OCI-LY1 (cell line): ENCODE measurements around the gene TBC1D14.

Experiments used
- H2AFZ ChIP-seq: fragments of 200-600 bp; sonication (generic), shearing (Covaris generic); 2 replicates; pipeline ENCODE4 v1.6.0; 2014; ENCODE audit warnings: antibody characterized with exemption, mild to moderate bottlenecking, low read length
- H3F3A ChIP-seq: fragments of 200-600 bp; sonication (generic), shearing (Covaris generic); 2 replicates; pipeline ENCODE4 v1.6.0; 2014; ENCODE audit warnings: mild to moderate bottlenecking, antibody characterized with exemption, low read length, moderate library complexity; ENCODE audit not compliant: insufficient read depth
- H3K27ac ChIP-seq: fragments of 200-600 bp; sonication (generic); 2 replicates; pipeline ENCODE4 v1.5.1; 2014; ENCODE audit warnings: low read length, mixed run types, mild to moderate bottlenecking, low read depth; ENCODE audit not compliant: poor library complexity, severe bottlenecking
- H3K27me3 ChIP-seq: fragments of 200-600 bp; sonication (generic); 2 replicates; pipeline ENCODE4 v1.6.0; 2014; ENCODE audit warnings: antibody characterized with exemption, mild to moderate bottlenecking, low read length, moderate library complexity; ENCODE audit not compliant: insufficient read depth
- H3K36me3 ChIP-seq: fragments of 200-600 bp; sonication (generic); 2 replicates; pipeline ENCODE4 v1.6.1; 2014; ENCODE audit warnings: mild to moderate bottlenecking, antibody characterized with exemption, low read length, moderate library complexity, mixed read lengths; ENCODE audit not compliant: insufficient read depth
- H3K4me1 ChIP-seq: fragments of 200-600 bp; sonication (generic); 2 replicates; pipeline ENCODE4 v1.5.1; 2014; ENCODE audit warnings: mild to moderate bottlenecking, low read length, moderate library complexity; ENCODE audit not compliant: insufficient read depth, severe bottlenecking
- H3K4me2 ChIP-seq: fragments of 200-600 bp; sonication (generic), shearing (Covaris generic); 2 replicates; pipeline ENCODE4 v1.6.1; 2014; ENCODE audit warnings: low read length
- H3K4me3 ChIP-seq: fragments of 200-600 bp; sonication (generic); 2 replicates; pipeline ENCODE4 v1.5.1; 2014; ENCODE audit warnings: low read length, low read depth, mild to moderate bottlenecking, mixed read lengths; ENCODE audit not compliant: poor library complexity, severe bottlenecking
- H3K79me2 ChIP-seq: fragments of 200-600 bp; shearing (Covaris generic); 2 replicates; pipeline ENCODE4 v1.6.1; 2016; ENCODE audit warnings: mixed run types, low read length, mixed read lengths; ENCODE audit not compliant: insufficient read depth
- H3K9ac ChIP-seq: fragments of 200-600 bp; sonication (generic), shearing (Covaris generic); 2 replicates; pipeline ENCODE4 v1.6.1; 2014; ENCODE audit warnings: mild to moderate bottlenecking, low read length, mixed read lengths
- H3K9me2 ChIP-seq: fragments of 200-600 bp; sonication (generic), shearing (Covaris generic); 2 replicates; pipeline ENCODE4 v1.6.1; 2014; ENCODE audit warnings: low read depth, mild to moderate bottlenecking, low read length, mixed read lengths
- H3K9me3 ChIP-seq: fragments of 200-600 bp; shearing (Covaris generic); 2 replicates; pipeline ENCODE4 v1.6.1; 2014; ENCODE audit warnings: low read length, mixed read lengths
- H4K20me1 ChIP-seq: fragments of 200-600 bp; sonication (generic), shearing (Covaris generic); 2 replicates; pipeline ENCODE4 v1.6.0; 2016; ENCODE audit warnings: mild to moderate bottlenecking, low read length; ENCODE audit not compliant: insufficient read depth
- CTCF ChIP-seq: fragments of 200-600 bp; sonication (generic), shearing (Covaris generic); IDR thresholded peaks from 2 replicates; pipeline ENCODE4 v1.5.1; 2017; ENCODE audit warnings: mild to moderate bottlenecking, antibody characterized with exemption, low read length, moderate library complexity, mixed read lengths
- EZH2 ChIP-seq: fragments of 200-600 bp; sonication (generic), shearing (Covaris generic); IDR thresholded peaks from 2 replicates; pipeline ENCODE4 v1.8.0; 2017; ENCODE audit warnings: borderline replicate concordance, mixed run types, mild to moderate bottlenecking, antibody characterized with exemption, low read length, moderate library complexity, mixed read lengths

Gene TBC1D14

DNA sequence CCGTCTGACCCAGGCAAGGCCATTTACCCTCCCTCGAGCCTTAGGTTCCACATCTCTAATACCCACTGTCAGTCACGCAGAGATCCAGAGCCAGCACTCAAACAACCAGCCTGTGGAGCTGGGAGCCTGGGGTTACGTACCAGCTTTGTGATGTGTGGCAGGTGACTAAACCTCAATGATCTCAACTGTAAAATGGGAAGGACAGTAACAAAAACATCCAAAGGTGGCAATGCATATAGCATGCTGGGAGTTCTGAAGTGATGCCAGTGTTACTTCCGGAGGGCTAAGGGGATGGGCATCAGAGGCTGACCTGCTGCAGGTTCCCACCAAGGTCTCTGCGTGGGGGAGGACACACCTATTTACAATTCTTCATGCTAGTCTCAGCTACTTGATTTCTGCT lies 152.2 kb downstream of the TBC1D14 start:
- Histone ChIP-seq H3K27me3 (no peaks in the 10 kb centered on the region), H3K9ac (no peak overlapping the region), H3F3A (no peaks in the 10 kb centered on the region), H3K4me3 (no peak overlapping the region), H3K79me2 (peaks cover 9% of the 10 kb centered on the region), H3K4me2 (no peak overlapping the region), H3K9me3 (no peaks in the 10 kb centered on the region), H3K27ac (no peak overlapping the region), H3K4me1 (peaks cover 9% of the 10 kb centered on the region), H3K9me2 (no peaks in the 10 kb centered on the region), H4K20me1 (no peaks in the 10 kb centered on the region), H3K36me3 (peaks cover 56% of the 10 kb centered on the region), H2AFZ (no peak overlapping the region)
- TF ChIP-seq CTCF (no peak), EZH2 (no peak)

- H3K9me3 ChIP-seq, result no peaks in the 10 kb centered on the region
- no peak overlapping the region for H3K9ac ChIP-seq
- no peaks in the 10 kb centered on the region for H3K27me3 ChIP-seq
- peaks cover 56% of the 10 kb centered on the region for H3K36me3 ChIP-seq
- no peak overlapping the region for H3K4me3 ChIP-seq
- no peak overlapping the region for H3K27ac ChIP-seq
- H4K20me1 ChIP-seq, result no peaks in the 10 kb centered on the region
- no peaks in the 10 kb centered on the region for H3F3A ChIP-seq
- peaks cover 16% of the 10 kb centered on the region for H3K79me2 ChIP-seq
- no peak overlapping the region for H2AFZ ChIP-seq
- no peak overlapping the region for H3K4me2 ChIP-seq
- H3K4me1 ChIP-seq, result peaks cover 13% of the 10 kb centered on the region
- no peaks in the 10 kb centered on the region for H3K9me2 ChIP-seq
- TF ChIP-seq CTCF (no peak), EZH2 (no peak)
Measured at GRCh38 chr4:7062816-7063215, 153.2 kb downstream of the TBC1D14 start.

GRCh38 chr4:7063362-7063761 lies 153.7 kb downstream of the TBC1D14 start:
- H3K36me3 ChIP-seq, result peaks cover 56% of the 10 kb centered on the region

More at GRCh38 chr4:7063362-7063761, 153.7 kb downstream of the TBC1D14 start:
- Histone ChIP-seq H3K4me2 (no peak overlapping the region), H4K20me1 (no peaks in the 10 kb centered on the region), H3K9me2 (no peaks in the 10 kb centered on the region), H3K27me3 (no peaks in the 10 kb centered on the region), H3K79me2 (peaks cover 16% of the 10 kb centered on the region), H3K4me1 (peaks cover 13% of the 10 kb centered on the region), H2AFZ (no peak overlapping the region), H3K9me3 (no peaks in the 10 kb centered on the region), H3K9ac (no peak overlapping the region), H3K4me3 (no peak overlapping the region), H3F3A (no peaks in the 10 kb centered on the region), H3K27ac (no peak overlapping the region)
- no peak for TF ChIP-seq EZH2
- no peak for TF ChIP-seq CTCF
